A549 (cell line): ENCODE measurements around the gene ADAMTS2. TPM values are rescaled to one million over a fixed set of nuclear protein-coding genes. Genes with fewer than 3 reads are reported as not detected.

Experiments
- ATAC-seq, 2 experiments: fragments of 200-7000 bp in 1 of 2; fragments of >200 bp in 1 of 2; cut with Nextera tagmentation in 1 of 2; cut with Tn5 transposase in 1 of 2; 3 replicates each; pipeline versions ENCODE4 v1.8.0 to v1.9.1; 2018 to 2020; ENCODE audit warnings: mild to moderate bottlenecking in 1 of 2, moderate library complexity in 1 of 2
- CTCF ChIA-PET: fragments of 300-600 bp; sonication (Branson Sonifier 250); formaldehyde crosslinking; extraction: SDS; loops from one replicate; lab custom pipeline; 2021; ENCODE audit warnings: antibody characterized with exemption, inconsistent platforms; lab: Yijun Ruan, JAX
- POLR2A ChIA-PET: fragments of 350-600 bp; formaldehyde crosslinking; extraction: SDS; loops from one replicate; lab custom pipeline; 2021; ENCODE audit warnings: antibody characterized with exemption, inconsistent platforms; lab: Yijun Ruan, JAX
- DNase-seq, 2 experiments: peaks; one replicate each; pipeline versions ENCODE4 v3.0.0 to v3.0.0-alpha.2; 2011 to 2016; ENCODE audit warnings: low read depth in 1 of 2, low spot score in 1 of 2
- FAIRE-seq: peaks from 2 replicates; lab custom pipeline; 2011; peaks lifted over from hg19 to GRCh38; lab: Jason Lieb, UNC
- H3K27ac ChIP-seq, 2 experiments: fragments of >200 bp; sonication (Bioruptor Twin); formaldehyde crosslinking; 3 replicates each; pipeline ENCODE4 v1.5.1; 2016 to 2017
- H3K4me1 ChIP-seq: fragments of >200 bp; sonication (Bioruptor Twin); formaldehyde crosslinking; 3 replicates; pipeline ENCODE4 v1.6.1; 2016
- H3K4me2 ChIP-seq: fragments of >200 bp; sonication (Bioruptor Twin); formaldehyde crosslinking; 3 replicates; pipeline ENCODE4 v1.6.1; 2016
- H3K4me3 ChIP-seq: fragments of >200 bp; sonication (Bioruptor Twin); formaldehyde crosslinking; 3 replicates; pipeline ENCODE4 v1.5.1; 2016
- H3K9me3 ChIP-seq: fragments of >200 bp; sonication (Bioruptor Twin); formaldehyde crosslinking; 3 replicates; pipeline ENCODE4 v1.6.1; 2016
- CBX2 ChIP-seq: fragments of 200-600 bp; sonication (generic); IDR thresholded peaks from 2 replicates; pipeline ENCODE4 v1.6.1; 2016; ENCODE audit warnings: low read depth, mild to moderate bottlenecking, borderline replicate concordance
- CBX8 ChIP-seq: fragments of 200-600 bp; sonication (generic); IDR thresholded peaks from 2 replicates; pipeline ENCODE4 v1.6.1; 2016
- CEBPB ChIP-seq, 2 experiments: fragments of >200 bp in 1 of 2; sonication (Bioruptor Twin) in 1 of 2; formaldehyde crosslinking in 1 of 2; IDR thresholded peaks; 2 replicates each; pipeline ENCODE4 v1.6.1; 2012 to 2016
- EP300 ChIP-seq, 2 experiments: fragments of >200 bp; sonication (Bioruptor Twin); formaldehyde crosslinking; IDR thresholded peaks; 2 replicates in 1 of 2; 3 replicates in 1 of 2; pipeline ENCODE4 v1.6.1; 2016 to 2017
- ESRRA ChIP-seq: fragments of 150-350 bp; IDR thresholded peaks from 2 replicates; pipeline ENCODE4 v1.6.1; 2014; ENCODE audit warnings: mild to moderate bottlenecking, low read length, borderline replicate concordance
- FOSB ChIP-seq: fragments of 250-450 bp; sonication (Bioruptor Pico); IDR thresholded peaks from 2 replicates; pipeline ENCODE4 v1.5.0; 2020; ENCODE audit warnings: mild to moderate bottlenecking, moderate library complexity
- FOSL2 ChIP-seq, 2 experiments: fragments of 450-650 bp in 1 of 2; fragments of >200 bp in 1 of 2; sonication (Bioruptor Twin) in 1 of 2; formaldehyde crosslinking; IDR thresholded peaks; 2 replicates each; pipeline versions ENCODE4 v1.5.0 to v1.6.1; 2016 to 2020; ENCODE audit warnings: mild to moderate bottlenecking in 1 of 2, moderate library complexity in 1 of 2
- GATA3 ChIP-seq: IDR thresholded peaks from 2 replicates; pipeline ENCODE4 v1.6.1; 2012; ENCODE audit warnings: borderline replicate concordance
- HEYL ChIP-seq: fragments of 250-450 bp; sonication (Bioruptor Pico); IDR thresholded peaks from 2 replicates; pipeline ENCODE4 v1.8.0; 2021; ENCODE audit warnings: mild to moderate bottlenecking, moderate library complexity
- HOXB13 ChIP-seq: fragments of 250-450 bp; sonication (Bioruptor Pico); IDR thresholded peaks from 2 replicates; pipeline ENCODE4 v1.5.0; 2020; ENCODE audit warnings: low read depth, mild to moderate bottlenecking, moderate library complexity
- HOXB5 ChIP-seq: fragments of 250-450 bp; sonication (Bioruptor Pico); IDR thresholded peaks from 2 replicates; pipeline ENCODE4 v1.5.0; 2020; ENCODE audit warnings: mild to moderate bottlenecking, moderate library complexity
- JUNB ChIP-seq: fragments of >200 bp; sonication (Bioruptor Twin); formaldehyde crosslinking; IDR thresholded peaks from 2 replicates; pipeline ENCODE4 v1.6.1; 2016
- KDM1A ChIP-seq: fragments of 200-600 bp; sonication (generic); IDR thresholded peaks from 2 replicates; pipeline ENCODE4 v1.6.1; 2016; ENCODE audit warnings: low read depth, mild to moderate bottlenecking
- KDM5A ChIP-seq: fragments of 200-600 bp; sonication (generic); IDR thresholded peaks from 2 replicates; pipeline ENCODE4 v1.6.1; 2016; ENCODE audit warnings: antibody characterized with exemption, mild to moderate bottlenecking
- MYC ChIP-seq: IDR thresholded peaks from 2 replicates; pipeline ENCODE4 v1.6.1; 2012; ENCODE audit warnings: mild to moderate bottlenecking, inconsistent platforms, low read length, improper control_type of control experiment, borderline replicate concordance
- NFE2L2 ChIP-seq: fragments of 150-350 bp; conservative IDR thresholded peaks from 2 replicates; pipeline ENCODE4 v1.6.1; 2014; ENCODE audit warnings: low read length
- NPAS2 ChIP-seq: fragments of 250-450 bp; sonication (Bioruptor Pico); IDR thresholded peaks from 2 replicates; pipeline ENCODE4 v1.8.0; 2022; ENCODE audit warnings: mild to moderate bottlenecking, moderate library complexity, borderline replicate concordance
- NR3C1 ChIP-seq: fragments of >200 bp; sonication (Bioruptor Twin); formaldehyde crosslinking; IDR thresholded peaks from 3 replicates; pipeline ENCODE4 v1.6.1; 2017
- PHF8 ChIP-seq: fragments of 200-600 bp; sonication (generic); IDR thresholded peaks from 2 replicates; pipeline ENCODE4 v1.6.1; 2016; ENCODE audit warnings: low read depth, mild to moderate bottlenecking, antibody characterized with exemption, moderate library complexity, borderline replicate concordance
- POLR2A ChIP-seq: IDR thresholded peaks from 2 replicates; pipeline ENCODE4 v1.6.1; 2012; ENCODE audit warnings: mild to moderate bottlenecking, low read length
- RARB ChIP-seq: fragments of 250-450 bp; sonication (Bioruptor Pico); IDR thresholded peaks from 2 replicates; pipeline ENCODE4 v1.8.0; 2021; ENCODE audit warnings: mild to moderate bottlenecking, moderate library complexity
- RCOR1 ChIP-seq: fragments of 150-350 bp; IDR thresholded peaks from 2 replicates; pipeline ENCODE4 v1.6.1; 2014; ENCODE audit warnings: antibody characterized with exemption, low read length, low read depth
- RFX5 ChIP-seq: fragments of 450-650 bp; IDR thresholded peaks from 2 replicates; pipeline ENCODE4 v1.7.1; 2014; ENCODE audit warnings: antibody characterized with exemption, mild to moderate bottlenecking, moderate library complexity
- RNF2 ChIP-seq: fragments of 200-600 bp; sonication (generic); IDR thresholded peaks from 2 replicates; pipeline ENCODE4 v1.6.1; 2016; ENCODE audit warnings: low read depth, mild to moderate bottlenecking, antibody characterized with exemption, moderate library complexity, borderline replicate concordance
- SMC3 ChIP-seq: fragments of >200 bp; sonication (Bioruptor Twin); formaldehyde crosslinking; IDR thresholded peaks from 3 replicates; pipeline ENCODE4 v1.6.1; 2018; ENCODE audit warnings: inconsistent platforms
- ZC3H11A ChIP-seq: fragments of 450-650 bp; IDR thresholded peaks from 2 replicates; pipeline ENCODE4 v1.6.1; 2014; ENCODE audit warnings: antibody characterized with exemption, mild to moderate bottlenecking
- ZSCAN20 ChIP-seq: fragments of 250-450 bp; sonication (Bioruptor Pico); IDR thresholded peaks from 2 replicates; pipeline ENCODE4 v1.8.0; 2022; ENCODE audit warnings: mild to moderate bottlenecking, moderate library complexity
- WGBS: methylation state at CpG from one replicate; pipeline ENCODE4 v1.1.6; 2017; ENCODE audit errors: missing lambda C conversion rate; 5-methylcytosine and 5-hydroxymethylcytosine counted together
- polyA plus RNA-seq, 4 experiments: library from polyadenylated mRNA; depleted of rRNA in 3 of 4; stranded (reverse); fragments of >200 nt; fragmentation: RNase III in 1 of 4; extraction: RNeasy Plus Mini Kit Qiagen cat#74134 plus additional on column Dnase treatment in 1 of 4; gene quantifications; 2 replicates in 3 of 4; 3 replicates in 1 of 4; pipeline ENCODE4 v1.2.3, GENCODE V29; 2011 to 2017
- TF ChIP-seq, protein P1 (sequence below): fragments of 150-350 bp; IDR thresholded peaks from 2 replicates; pipeline ENCODE4 v1.6.1; 2014; ENCODE audit warnings: low read depth, mild to moderate bottlenecking, low read length
- TF ChIP-seq, protein P2 (sequence below): fragments of >200 bp; sonication (Bioruptor Twin); formaldehyde crosslinking; IDR thresholded peaks from 3 replicates; pipeline ENCODE4 v1.6.1; 2016
- TF ChIP-seq, protein P3 (sequence below): fragments of 250-450 bp; sonication (Bioruptor Pico); IDR thresholded peaks from 2 replicates; pipeline ENCODE4 v1.5.0; 2021; ENCODE audit warnings: mild to moderate bottlenecking, moderate library complexity, borderline replicate concordance

Gene ADAMTS2
- polyA plus RNA-seq, 2 of the 4 experiments (the other 2 are of a cell fraction), result not detected

DNA sequence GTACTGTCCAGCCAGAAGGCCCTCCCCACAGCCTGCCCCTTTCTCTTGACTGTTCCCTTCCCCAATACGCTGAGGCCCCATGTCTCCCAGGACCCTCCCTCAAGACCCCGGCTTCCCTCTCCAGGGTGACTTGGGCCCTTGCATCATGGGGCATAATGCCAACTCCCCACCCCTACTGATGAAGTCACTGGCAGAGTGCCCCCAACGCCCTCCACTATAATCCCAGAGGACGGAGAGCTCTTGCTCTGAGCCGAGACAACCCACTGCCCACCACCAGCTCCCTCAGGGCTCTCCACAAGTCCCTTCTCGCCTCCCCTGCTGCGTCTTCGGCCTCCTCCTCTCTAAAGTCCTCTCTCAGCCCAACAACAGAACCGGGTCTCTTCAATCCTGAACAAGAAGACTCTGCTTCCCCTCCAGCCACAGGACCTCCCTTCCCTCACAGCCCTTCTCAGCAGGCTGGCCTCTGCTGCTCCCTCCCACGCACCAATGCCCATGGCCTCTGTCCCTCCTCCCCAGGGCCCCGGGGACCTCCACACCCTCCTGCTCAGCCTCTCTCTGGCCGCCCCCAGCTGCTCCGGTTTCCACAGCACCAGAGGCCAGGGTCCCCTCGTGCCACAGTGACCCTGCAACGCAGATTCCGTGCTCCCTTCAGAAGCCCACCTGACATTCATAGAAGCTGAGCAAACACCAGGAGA, 47.6 kb downstream of the ADAMTS2 start:
- ATAC-seq (no peak), FAIRE-seq (no peak), DNase-seq (no peak)
- POLR2A ChIA-PET, result no interaction called here
- peaks cover 4% of the 10 kb centered on the region; the same call in 1 of the 3 replicates for H3K9me3 ChIP-seq
- no peaks in the 10 kb centered on the region for H3K4me1 ChIP-seq
- TF ChIP-seq RNF2, result no peak
- TF ChIP-seq ZSCAN20, result no peak
- no peak for TF ChIP-seq ZC3H11A
- no peak for TF ChIP-seq RCOR1
- no peak for TF ChIP-seq CBX2
- no peak for TF ChIP-seq GATA3
- TF ChIP-seq CEBPB (IDR thresholded peaks at IDR 0.05), result no peak
- TF ChIP-seq RARB (CRISPR knock-in tag), result no peak
- no peak for TF ChIP-seq NR3C1
- TF ChIP-seq RFX5, result no peak
- TF ChIP-seq JUNB, result no peak
- no peak for TF ChIP-seq MYC
- no peak for TF ChIP-seq FOSB (CRISPR knock-in tag)
- no peak for TF ChIP-seq SMC3
- no peak for TF ChIP-seq POLR2A
- no peak for TF ChIP-seq KDM5A
- no peak for TF ChIP-seq NFE2L2
- no peak for TF ChIP-seq NPAS2 (CRISPR knock-in tag)
- TF ChIP-seq HOXB13 (CRISPR knock-in tag), result no peak
- CTCF ChIA-PET, result interaction anchor here (0.6 kb wide), 1 partner anchor 347 kb away, joined by 3 read pairs; no protein-coding TSS in a partner anchor
- no peak overlapping the region for H3K27ac ChIP-seq
- WGBS, result 9% methylated on average over 14 of the region's 16 CpGs
- H3K4me2 ChIP-seq, result no peak overlapping the region
- H3K4me3 ChIP-seq, result no peak overlapping the region

DNA sequence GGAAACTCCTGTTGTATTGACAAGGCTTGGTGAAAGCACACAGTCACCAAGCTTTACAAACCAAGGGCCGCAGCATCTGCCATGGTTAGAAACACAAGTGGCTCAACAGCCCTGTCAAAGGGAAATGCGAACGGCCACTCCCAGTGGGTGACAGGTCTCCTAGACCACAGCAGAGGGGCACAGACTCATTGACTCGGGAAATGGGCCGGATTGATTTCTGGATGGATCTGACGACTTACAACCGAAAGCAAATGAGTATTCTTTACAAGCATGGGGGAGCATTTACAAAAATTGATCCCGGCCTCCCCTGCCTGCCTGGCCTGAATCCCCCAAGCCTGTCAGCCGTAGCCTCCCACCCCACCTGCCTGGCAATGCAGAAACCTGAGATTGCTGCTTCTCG, 48.2 kb downstream of the ADAMTS2 start:
- H3K27ac ChIP-seq, result no peak overlapping the region
- no peak overlapping the region for H3K4me3 ChIP-seq
- FAIRE-seq (no peak), DNase-seq (no peak), ATAC-seq (no peak)
- 28% methylated on average over 10 of the region's 10 CpGs for WGBS
- peaks cover 4% of the 10 kb centered on the region; the same call in 1 of the 3 replicates for H3K9me3 ChIP-seq
- ChIA-PET CTCF (no interaction called here), POLR2A (no interaction called here)
- H3K4me1 ChIP-seq, result no peaks in the 10 kb centered on the region
- no peak overlapping the region for H3K4me2 ChIP-seq
- no peak for TF ChIP-seq EP300 (IDR thresholded peaks at IDR 0.05)
- TF ChIP-seq HOXB5, result no peak
- no peak for TF ChIP-seq CBX8
- TF ChIP-seq KDM1A, result no peak
- no peak for TF ChIP-seq KDM5A
- TF ChIP-seq, protein P1, sequence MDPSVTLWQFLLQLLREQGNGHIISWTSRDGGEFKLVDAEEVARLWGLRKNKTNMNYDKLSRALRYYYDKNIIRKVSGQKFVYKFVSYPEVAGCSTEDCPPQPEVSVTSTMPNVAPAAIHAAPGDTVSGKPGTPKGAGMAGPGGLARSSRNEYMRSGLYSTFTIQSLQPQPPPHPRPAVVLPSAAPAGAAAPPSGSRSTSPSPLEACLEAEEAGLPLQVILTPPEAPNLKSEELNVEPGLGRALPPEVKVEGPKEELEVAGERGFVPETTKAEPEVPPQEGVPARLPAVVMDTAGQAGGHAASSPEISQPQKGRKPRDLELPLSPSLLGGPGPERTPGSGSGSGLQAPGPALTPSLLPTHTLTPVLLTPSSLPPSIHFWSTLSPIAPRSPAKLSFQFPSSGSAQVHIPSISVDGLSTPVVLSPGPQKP, result no peak
- TF ChIP-seq, protein P2, sequence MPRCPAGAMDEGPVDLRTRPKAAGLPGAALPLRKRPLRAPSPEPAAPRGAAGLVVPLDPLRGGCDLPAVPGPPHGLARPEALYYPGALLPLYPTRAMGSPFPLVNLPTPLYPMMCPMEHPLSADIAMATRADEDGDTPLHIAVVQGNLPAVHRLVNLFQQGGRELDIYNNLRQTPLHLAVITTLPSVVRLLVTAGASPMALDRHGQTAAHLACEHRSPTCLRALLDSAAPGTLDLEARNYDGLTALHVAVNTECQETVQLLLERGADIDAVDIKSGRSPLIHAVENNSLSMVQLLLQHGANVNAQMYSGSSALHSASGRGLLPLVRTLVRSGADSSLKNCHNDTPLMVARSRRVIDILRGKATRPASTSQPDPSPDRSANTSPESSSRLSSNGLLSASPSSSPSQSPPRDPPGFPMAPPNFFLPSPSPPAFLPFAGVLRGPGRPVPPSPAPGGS, result no peak
- TF ChIP-seq ESRRA, result no peak
- no peak for TF ChIP-seq HEYL (CRISPR knock-in tag)
- no peak for TF ChIP-seq PHF8
- TF ChIP-seq, protein P3, sequence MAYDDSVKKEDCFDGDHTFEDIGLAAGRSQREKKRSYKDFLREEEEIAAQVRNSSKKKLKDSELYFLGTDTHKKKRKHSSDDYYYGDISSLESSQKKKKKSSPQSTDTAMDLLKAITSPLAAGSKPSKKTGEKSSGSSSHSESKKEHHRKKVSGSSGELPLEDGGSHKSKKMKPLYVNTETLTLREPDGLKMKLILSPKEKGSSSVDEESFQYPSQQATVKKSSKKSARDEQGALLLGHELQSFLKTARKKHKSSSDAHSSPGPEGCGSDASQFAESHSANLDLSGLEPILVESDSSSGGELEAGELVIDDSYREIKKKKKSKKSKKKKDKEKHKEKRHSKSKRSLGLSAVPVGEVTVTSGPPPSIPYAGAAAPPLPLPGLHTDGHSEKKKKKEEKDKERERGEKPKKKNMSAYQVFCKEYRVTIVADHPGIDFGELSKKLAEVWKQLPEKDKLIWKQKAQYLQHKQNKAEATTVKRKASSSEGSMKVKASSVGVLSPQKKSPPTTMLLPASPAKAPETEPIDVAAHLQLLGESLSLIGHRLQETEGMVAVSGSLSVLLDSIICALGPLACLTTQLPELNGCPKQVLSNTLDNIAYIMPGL (CRISPR knock-in tag), result no peak
- no peak for TF ChIP-seq FOSL2 (IDR thresholded peaks at IDR 0.05)
- TF ChIP-seq FOSL2 (CRISPR knock-in tag; IDR thresholded peaks at IDR 0.05), result no peak
- TF ChIP-seq, all 56 proteins: peak for 0
